GM13976 (cell line): ENCODE data around the gene SMC1B.
A peak's percentile ranks its signal among the peaks of the same experiment; 100 is the strongest.

Experiments used
- DNase-seq: peaks from one replicate; pipeline ENCODE4 v3.0.0; 2012; ENCODE audit warnings: low spot score
- in situ Hi-C: fragments of 300-500 bp; cut with MboI; formaldehyde crosslinking; loops from one replicate; pipeline ENCODE4 v1.12.0; 2022; ENCODE audit warnings: low sequenced_read_pairs, mixed read lengths, inconsistent platforms; ENCODE audit not compliant: unreplicated experiment
- TF ChIP-seq, protein P1 (sequence below): IDR thresholded peaks from 2 replicates; pipeline ENCODE4 v1.5.1; 2012; ENCODE audit warnings: borderline replicate concordance, mild to moderate bottlenecking; ENCODE audit not compliant: insufficient read depth; ENCODE audit errors: extremely low read depth, missing control alignments, control extremely low read depth

The SMC1B gene

DNA sequence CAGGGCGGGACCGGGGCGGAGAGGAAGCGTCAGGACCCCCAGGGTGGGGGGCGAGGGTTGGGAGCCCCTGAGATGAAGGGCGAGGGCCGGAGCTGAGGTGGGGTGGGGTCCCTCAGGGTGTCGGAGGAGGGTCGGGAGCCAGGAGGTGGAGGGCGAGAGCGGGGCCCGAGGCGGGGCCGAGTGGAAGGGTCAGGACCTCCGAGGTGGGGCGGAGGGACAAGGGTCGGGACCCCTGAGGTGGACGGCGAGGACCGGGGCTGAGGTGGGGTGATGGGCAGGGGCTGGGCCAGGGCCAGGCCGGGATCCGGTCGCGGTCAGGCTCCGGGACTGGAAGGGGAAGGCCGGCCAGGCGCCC lies 409 bp downstream of the SMC1B start:
- TF ChIP-seq, protein P1, sequence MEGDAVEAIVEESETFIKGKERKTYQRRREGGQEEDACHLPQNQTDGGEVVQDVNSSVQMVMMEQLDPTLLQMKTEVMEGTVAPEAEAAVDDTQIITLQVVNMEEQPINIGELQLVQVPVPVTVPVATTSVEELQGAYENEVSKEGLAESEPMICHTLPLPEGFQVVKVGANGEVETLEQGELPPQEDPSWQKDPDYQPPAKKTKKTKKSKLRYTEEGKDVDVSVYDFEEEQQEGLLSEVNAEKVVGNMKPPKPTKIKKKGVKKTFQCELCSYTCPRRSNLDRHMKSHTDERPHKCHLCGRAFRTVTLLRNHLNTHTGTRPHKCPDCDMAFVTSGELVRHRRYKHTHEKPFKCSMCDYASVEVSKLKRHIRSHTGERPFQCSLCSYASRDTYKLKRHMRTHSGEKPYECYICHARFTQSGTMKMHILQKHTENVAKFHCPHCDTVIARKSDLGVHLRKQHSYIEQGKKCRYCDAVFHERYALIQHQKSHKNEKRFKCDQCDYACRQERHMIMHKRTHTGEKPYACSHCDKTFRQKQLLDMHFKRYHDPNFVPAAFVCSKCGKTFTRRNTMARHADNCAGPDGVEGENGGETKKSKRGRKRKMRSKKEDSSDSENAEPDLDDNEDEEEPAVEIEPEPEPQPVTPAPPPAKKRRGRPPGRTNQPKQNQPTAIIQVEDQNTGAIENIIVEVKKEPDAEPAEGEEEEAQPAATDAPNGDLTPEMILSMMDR = no peak
- in situ Hi-C loops = no loop called here
- no peak for DNase-seq

DNA sequence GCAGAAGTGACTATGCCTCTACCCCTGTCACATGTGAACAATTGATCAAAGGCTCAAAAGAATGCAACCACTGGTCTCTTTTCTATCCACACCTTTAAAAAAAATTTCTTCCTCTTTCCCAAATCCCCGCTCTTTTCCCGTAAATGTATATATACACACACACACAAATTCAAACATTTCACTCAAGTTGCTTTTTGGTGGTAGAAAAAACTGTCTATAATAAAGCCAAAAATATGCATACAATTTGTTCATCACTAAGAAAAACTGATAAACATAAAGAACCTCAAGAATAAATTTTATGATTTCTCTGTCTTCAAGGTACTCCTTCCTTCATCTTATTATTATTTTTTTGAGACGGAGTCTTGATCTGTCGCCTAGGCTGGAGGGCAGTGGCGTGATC lies 5.6 kb downstream of the SMC1B start:
- in situ Hi-C loops = no loop called here
- DNase-seq = no peak
- TF ChIP-seq, protein P1 = no peak

DNA sequence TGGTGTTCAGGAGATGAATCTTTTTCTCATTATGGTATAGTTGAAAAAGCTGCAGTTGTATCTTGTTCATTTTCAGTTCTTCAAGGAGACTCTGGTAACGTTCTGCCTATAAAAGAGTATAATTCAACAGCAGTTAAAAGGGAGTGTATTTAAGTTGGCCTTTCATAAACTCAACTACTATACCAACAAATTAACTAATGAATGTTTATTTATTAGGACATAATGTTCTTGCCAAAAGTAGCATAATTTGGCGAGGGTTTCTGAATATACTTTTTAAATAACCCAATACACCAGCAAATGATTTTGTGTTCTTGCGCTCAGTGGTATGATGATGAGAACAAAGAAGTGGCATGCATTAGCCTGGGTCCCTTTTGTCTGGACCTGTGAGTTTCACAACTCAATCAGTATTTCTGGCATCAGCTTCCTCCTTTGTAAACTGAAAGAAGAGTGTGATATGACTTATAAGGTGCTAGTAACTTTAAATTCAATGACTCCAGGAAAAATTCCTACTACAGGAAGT lies 10.9 kb downstream of the SMC1B start:
- no peak for DNase-seq
- in situ Hi-C loops = no loop called here
- TF ChIP-seq, protein P1 = no peak

DNA sequence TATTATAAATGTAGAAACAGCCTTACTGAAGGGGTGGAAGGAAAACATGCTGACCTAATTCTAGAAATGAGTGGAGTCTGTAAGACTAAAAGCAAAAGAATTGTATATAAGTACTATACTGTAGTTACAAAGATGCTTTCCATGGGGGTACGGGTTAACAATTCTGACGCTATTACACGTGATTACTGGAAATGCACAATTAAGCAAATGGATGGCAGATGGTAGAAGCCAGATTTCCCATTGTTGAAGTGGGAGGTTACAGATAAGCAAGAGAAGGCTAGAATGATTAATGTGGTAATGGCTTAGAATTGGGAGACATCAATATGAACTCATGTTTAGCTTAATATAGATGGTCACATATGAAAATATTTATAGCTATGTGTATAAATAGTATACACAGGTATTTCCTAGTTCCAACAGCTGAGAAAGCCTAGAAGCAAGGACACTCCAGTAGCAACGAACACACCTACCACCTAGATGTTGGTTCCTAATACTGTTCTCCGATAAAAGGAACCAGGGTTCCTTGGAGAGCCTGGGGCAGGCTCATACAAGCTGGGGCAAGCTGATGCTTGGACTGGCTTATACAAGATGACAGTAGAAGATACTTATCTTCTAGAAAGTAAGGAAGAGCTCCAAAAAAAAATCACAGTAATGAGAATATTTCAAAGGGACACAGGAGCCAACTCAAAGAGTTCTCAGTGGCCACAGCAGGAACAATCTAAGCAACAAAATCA lies 13.5 kb downstream of the SMC1B start:
- TF ChIP-seq, protein P1 = no peak
- in situ Hi-C loops = no loop called here
- DNase-seq = no peak

DNA sequence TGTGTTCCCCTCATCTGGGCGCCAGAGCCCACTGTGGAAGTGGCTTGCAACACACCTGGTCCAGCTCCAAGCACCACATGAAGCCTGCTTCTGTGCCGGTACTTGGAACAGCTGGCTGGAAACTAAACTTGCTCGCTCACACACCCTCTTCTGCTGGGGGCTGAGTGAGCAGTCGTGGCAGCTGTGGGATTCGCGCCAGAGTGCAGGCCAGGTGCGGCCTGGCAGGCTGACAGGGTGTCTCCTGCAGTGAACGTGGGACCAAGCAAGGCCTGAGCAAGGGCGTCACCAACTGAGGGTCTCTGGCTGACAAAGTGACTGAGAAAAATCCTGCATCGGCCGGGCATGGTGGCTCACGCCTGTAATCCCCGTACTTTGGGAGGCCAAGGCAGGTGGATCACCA lies 15.2 kb downstream of the SMC1B start:
- DNase-seq = no peak
- TF ChIP-seq, protein P1 = no peak
- in situ Hi-C loops = no loop called here

DNA sequence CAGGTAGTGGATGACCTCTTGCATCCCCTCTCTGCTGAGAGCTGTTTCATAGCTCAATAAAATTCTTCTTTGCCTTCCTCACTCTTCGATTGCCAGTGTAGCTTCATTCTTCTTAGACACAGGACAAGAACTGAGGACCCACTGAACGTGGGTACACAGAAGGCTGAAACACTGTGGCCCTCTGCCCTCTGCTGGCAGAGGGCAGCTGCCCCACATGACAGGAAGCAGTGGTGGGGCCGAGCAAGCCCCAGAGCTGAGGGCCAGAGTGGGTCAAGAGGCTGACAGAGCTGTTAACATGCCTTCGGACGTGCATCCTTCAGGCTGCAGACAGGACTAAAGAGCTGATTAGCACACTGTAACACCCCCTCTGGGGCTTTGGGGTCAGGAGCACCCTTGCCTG lies 15.6 kb downstream of the SMC1B start:
- TF ChIP-seq, protein P1 = peak; percentile 5
- in situ Hi-C loops = no loop called here
- no peak for DNase-seq
